Measurements from ENCODE around the gene SUV39H1. TPM values are rescaled to one million over a fixed set of nuclear protein-coding genes. Genes with fewer than 3 reads are reported as not detected.

The SUV39H1 gene
- total RNA-seq, 2 donors from 2014 or later, result 7.8 to 10.6 TPM

DNA sequence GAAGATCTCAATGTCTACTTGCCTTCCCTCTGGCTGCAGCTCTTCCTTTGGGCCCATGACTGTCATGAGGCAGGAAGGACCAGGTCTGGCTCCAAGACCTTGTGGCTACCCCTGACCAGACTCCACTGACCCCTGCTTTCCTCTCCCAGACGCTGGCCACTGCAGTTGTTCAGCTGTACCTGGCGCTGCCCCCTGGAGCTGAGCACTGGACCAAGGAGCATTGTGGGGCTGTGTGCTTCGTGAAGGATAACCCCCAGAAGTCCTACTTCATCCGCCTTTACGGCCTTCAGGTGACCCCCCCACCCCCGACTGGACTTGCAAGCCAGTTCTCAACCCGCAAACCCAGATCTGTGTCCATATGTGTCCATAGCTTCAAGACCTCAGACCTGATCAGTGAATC is 12.4 kb upstream of the SUV39H1 start:
- 92 to 100% methylated on average over 1 to 7 of the region's 7 CpGs for WGBS, 2 experiments (ENCODE audit: insufficient coverage in 1 of 2, insufficient read length in 1 of 2)
- peaks cover 19% of the 10 kb centered on the region for H3K27me3 Mint-ChIP-seq (ENCODE audit: insufficient read depth)
- Histone ChIP-seq H3K36me3 (ENCODE audit: control insufficient read depth, insufficient read depth, low read length) (no peaks in the 10 kb centered on the region), H3K27me3 (ENCODE audit: control insufficient read depth, insufficient read depth, low read length, poor library complexity, severe bottlenecking) (no peaks in the 10 kb centered on the region), H3K27ac (ENCODE audit: low read depth, low read length) (no peak overlapping the region), H3K9ac (ENCODE audit: extremely low read depth, low read length, poor library complexity, severe bottlenecking) (no peak overlapping the region), H3K4me3 (ENCODE audit: low read length) (no peak overlapping the region), H3K4me1 (ENCODE audit: control insufficient read depth, insufficient read depth, low read length) (no peaks in the 10 kb centered on the region), H3K9me3 (ENCODE audit: control insufficient read depth, low read length) (no peaks in the 10 kb centered on the region)
- no peaks in the 10 kb centered on the region for H3K4me1 Mint-ChIP-seq
- H3K9me3 Mint-ChIP-seq, result peaks cover 79% of the 10 kb centered on the region
- H3K4me3 Mint-ChIP-seq, result no peak overlapping the region
- no peak overlapping the region for H3K27ac Mint-ChIP-seq
- no peaks in the 10 kb centered on the region for H3K36me3 Mint-ChIP-seq (ENCODE audit: low read depth)
- TF ChIP-seq, protein P1, sequence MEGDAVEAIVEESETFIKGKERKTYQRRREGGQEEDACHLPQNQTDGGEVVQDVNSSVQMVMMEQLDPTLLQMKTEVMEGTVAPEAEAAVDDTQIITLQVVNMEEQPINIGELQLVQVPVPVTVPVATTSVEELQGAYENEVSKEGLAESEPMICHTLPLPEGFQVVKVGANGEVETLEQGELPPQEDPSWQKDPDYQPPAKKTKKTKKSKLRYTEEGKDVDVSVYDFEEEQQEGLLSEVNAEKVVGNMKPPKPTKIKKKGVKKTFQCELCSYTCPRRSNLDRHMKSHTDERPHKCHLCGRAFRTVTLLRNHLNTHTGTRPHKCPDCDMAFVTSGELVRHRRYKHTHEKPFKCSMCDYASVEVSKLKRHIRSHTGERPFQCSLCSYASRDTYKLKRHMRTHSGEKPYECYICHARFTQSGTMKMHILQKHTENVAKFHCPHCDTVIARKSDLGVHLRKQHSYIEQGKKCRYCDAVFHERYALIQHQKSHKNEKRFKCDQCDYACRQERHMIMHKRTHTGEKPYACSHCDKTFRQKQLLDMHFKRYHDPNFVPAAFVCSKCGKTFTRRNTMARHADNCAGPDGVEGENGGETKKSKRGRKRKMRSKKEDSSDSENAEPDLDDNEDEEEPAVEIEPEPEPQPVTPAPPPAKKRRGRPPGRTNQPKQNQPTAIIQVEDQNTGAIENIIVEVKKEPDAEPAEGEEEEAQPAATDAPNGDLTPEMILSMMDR (conservative IDR thresholded peaks at IDR 0.05), result no peak
- no peak for DNase-seq

DNA sequence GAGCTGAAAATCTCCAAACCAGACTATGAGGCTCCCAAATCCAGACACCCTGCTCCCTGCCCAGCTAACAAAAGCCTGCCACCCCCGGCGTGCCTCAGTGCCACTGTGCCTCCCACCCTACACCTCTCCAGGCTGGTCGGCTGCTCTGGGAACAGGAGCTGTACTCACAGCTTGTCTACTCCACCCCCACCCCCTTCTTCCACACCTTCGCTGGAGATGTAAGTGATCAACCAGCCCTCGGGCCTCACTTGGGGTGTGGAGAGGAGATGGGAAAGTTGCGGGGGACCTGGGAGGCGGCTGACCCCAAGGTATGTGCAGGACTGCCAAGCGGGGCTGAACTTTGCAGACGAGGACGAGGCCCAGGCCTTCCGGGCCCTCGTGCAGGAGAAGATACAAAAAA is 11.1 kb upstream of the SUV39H1 start:
- Histone ChIP-seq H3K9me3 (ENCODE audit: control insufficient read depth, low read length) (no peaks in the 10 kb centered on the region), H3K36me3 (ENCODE audit: control insufficient read depth, insufficient read depth, low read length) (no peaks in the 10 kb centered on the region), H3K4me1 (ENCODE audit: control insufficient read depth, insufficient read depth, low read length) (no peaks in the 10 kb centered on the region), H3K9ac (ENCODE audit: extremely low read depth, low read length, poor library complexity, severe bottlenecking) (no peak overlapping the region), H3K4me3 (ENCODE audit: low read length) (no peak overlapping the region), H3K27me3 (ENCODE audit: control insufficient read depth, insufficient read depth, low read length, poor library complexity, severe bottlenecking) (no peaks in the 10 kb centered on the region), H3K27ac (ENCODE audit: low read depth, low read length) (no peak overlapping the region)
- H3K4me1 Mint-ChIP-seq, result no peaks in the 10 kb centered on the region
- TF ChIP-seq, protein P1 (conservative IDR thresholded peaks at IDR 0.05), result no peak
- H3K27me3 Mint-ChIP-seq (ENCODE audit: insufficient read depth), result peaks cover 19% of the 10 kb centered on the region
- peaks cover 78% of the 10 kb centered on the region for H3K9me3 Mint-ChIP-seq
- DNase-seq, result no peak
- H3K36me3 Mint-ChIP-seq (ENCODE audit: low read depth), result no peaks in the 10 kb centered on the region
- 91% methylated on average over 12 of the region's 12 CpGs; no CpG with 5 or more reads in 1 of the 2 experiments for WGBS, 2 experiments (ENCODE audit: insufficient coverage in 1 of 2, insufficient read length in 1 of 2)
- H3K4me3 Mint-ChIP-seq, result no peak overlapping the region
- H3K27ac Mint-ChIP-seq, result no peak overlapping the region

DNA sequence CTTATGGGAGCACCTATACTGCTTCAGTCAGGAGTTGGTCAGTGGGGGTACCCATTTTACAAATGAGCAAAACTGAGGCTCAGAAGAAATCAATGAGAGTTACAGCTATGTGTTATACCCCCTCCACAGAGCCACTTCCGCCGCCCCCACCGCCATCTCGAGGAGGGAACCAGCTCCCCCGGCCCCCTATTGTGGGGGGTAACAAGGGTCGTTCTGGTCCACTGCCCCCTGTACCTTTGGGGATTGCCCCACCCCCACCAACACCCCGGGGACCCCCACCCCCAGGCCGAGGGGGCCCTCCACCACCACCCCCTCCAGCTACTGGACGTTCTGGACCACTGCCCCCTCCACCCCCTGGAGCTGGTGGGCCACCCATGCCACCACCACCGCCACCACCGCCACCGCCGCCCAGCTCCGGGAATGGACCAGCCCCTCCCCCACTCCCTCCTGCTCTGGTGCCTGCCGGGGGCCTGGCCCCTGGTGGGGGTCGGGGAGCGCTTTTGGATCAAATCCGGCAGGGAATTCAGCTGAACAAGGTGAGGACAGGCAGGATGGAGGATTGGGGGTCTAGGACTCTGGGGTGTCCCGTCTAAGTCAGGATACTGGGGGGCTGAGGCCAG is 7.9 kb upstream of the SUV39H1 start:
- H3K9ac ChIP-seq (ENCODE audit: extremely low read depth, low read length, poor library complexity, severe bottlenecking), result no peak overlapping the region
- H3K36me3 ChIP-seq (ENCODE audit: control insufficient read depth, insufficient read depth, low read length), result no peaks in the 10 kb centered on the region
- Mint-ChIP-seq H3K27me3 (ENCODE audit: insufficient read depth) (peaks cover 20% of the 10 kb centered on the region), H3K9me3 (peaks cover 76% of the 10 kb centered on the region), H3K27ac (no peak overlapping the region), H3K36me3 (ENCODE audit: low read depth) (no peaks in the 10 kb centered on the region), H3K4me1 (no peaks in the 10 kb centered on the region), H3K4me3 (no peak overlapping the region)
- H3K9me3 ChIP-seq (ENCODE audit: control insufficient read depth, low read length), result no peaks in the 10 kb centered on the region
- no peak for DNase-seq
- H3K4me1 ChIP-seq (ENCODE audit: control insufficient read depth, insufficient read depth, low read length), result no peaks in the 10 kb centered on the region
- no peaks in the 10 kb centered on the region for H3K27me3 ChIP-seq (ENCODE audit: control insufficient read depth, insufficient read depth, low read length, poor library complexity, severe bottlenecking)
- no peak overlapping the region for H3K4me3 ChIP-seq (ENCODE audit: low read length)
- WGBS, 2 experiments (ENCODE audit: insufficient coverage in 1 of 2, insufficient read length in 1 of 2), result 67 to 83% methylated on average over 1 to 9 of the region's 19 CpGs
- H3K27ac ChIP-seq (ENCODE audit: low read depth, low read length), result no peak overlapping the region
- TF ChIP-seq, protein P1 (conservative IDR thresholded peaks at IDR 0.05), result no peak
